ENCODE measurements around the gene AIFM3.

- TF ChIP-seq POLR2A (IDR thresholded peaks at IDR 0.05; ENCODE audit: insufficient read depth in 1 of 2, low read depth in 2 of 2, low read length in 2 of 2) (no peak; a peak in 1 of 4 replicates), CTCF (CRISPR knock-in tag; IDR thresholded peaks at IDR 0.05) (no peak), ZNF18 (CRISPR knock-in tag; IDR thresholded peaks at IDR 0.05; ENCODE audit: insufficient replicate concordance) (no peak), BHLHE40 (IDR thresholded peaks at IDR 0.05; ENCODE audit: low read length) (no peak), SPEN (CRISPR knock-in tag; IDR thresholded peaks at IDR 0.05; ENCODE audit: low read depth) (no peak)
Measured at GRCh38 chr22:20980523-20980922, 13.5 kb downstream of the AIFM3 start.
